GM18858 (cell line): ENCODE data around the gene CATSPER3.

ENCODE experiments used
- ATAC-seq: cut with Tn5 transposase; IDR thresholded peaks from one replicate; pipeline ENCODE4 v1.9.1; 2021; ENCODE audit not compliant: unreplicated experiment

Gene CATSPER3

DNA sequence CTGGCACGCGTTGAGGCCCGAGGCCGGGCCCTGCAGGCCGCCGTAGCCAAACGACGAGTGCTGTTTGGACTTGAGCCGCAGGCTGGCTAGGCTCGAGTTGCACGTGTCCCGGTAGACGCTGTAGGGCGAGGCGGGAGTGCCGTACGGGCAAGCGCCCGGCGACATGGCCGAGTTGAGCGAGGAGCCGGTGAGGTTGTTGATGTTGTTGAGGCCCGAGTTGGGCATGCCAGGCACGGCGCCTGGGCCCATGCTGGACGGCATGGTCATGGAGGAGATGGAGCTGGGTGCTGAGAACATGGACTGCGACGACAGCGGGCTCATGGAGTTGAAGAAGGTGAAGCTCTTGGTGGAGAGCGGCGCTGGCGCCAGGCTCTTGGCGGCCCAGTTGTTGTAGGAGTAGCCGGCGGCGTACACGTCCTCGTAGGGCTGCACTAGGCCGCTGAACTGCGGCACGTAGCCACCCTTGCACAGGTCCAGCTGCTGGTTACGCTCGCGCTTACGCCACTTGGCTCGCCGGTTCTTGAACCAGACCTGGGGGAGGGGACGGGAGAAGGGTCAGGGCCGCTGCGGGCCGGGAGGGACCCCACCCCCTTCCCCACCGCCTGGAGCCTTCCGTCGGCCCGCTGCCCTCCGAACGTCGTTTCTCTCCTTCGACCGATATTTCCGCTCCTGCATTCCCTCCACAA lies 61.2 kb downstream of the CATSPER3 start:
- ATAC-seq: no peak

DNA sequence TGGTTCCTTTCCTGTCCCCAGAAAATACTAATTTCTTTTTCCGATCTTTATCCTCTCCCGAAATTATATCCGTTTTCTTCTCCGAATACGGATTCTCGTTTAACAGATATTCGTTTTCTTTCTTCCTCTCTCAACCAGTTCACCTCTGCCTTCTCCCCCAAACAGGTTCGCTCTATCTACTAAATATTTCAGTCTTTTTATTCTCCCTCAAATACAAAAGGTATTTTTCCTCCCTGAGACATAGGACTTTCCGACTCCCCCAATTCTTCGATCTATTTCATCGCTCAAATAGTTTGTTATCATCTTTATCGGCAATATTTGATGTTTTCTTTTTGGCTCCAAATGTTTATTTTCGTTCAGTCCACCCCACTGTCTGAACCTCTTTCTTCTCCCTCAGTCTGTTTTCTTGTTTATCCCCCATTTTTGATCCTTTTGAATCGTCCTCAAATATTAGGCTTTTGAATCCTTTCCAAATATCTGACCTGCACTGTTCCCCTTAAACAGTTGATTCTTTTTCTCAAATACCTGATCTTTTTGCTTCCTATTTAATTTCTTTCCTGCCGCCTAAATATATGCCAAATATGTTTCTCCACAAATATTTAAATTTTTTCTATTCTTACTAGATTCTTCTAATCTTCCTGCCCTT lies 61.9 kb downstream of the CATSPER3 start:
- ATAC-seq: no peak

DNA sequence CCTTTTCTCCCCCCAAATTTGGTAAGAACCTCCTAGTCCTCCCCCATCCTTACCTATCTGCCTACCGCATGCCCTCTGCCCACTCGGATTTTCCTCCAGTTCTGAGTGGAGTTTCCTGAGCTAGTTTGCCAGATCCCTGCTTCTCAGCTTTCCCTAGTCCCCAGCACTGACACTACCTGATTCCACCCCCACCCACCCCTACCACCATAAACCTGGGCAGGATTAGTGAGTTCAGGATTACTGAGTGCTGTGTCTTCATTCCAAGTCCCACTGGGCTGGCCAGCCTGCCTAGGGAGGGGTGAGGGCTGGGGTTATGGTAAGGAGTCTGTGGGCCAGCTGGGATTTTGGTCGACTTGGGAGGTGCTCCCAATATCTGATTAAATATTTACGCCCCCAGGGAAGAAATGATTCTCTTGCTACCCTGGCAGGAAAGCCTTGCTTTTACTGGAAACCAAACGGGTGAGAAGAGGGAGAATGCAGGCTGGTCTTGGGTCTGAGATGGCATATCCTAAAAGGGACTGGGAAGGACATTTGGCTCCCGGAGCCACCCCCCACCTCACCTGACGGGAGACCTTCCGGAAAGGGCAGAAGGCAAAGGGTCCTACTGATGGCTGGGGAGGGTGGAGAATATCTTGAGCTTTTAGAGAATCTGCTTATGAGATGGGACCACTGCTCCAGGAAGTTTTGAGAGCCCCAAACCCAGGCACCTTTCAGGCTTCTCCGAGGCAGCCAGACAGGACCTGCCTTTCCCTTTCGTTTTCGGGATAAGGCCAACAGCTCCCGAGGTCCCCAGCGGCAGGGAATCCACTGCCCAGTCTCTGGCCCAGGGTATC lies 62.6 kb downstream of the CATSPER3 start:
- no peak for ATAC-seq

DNA sequence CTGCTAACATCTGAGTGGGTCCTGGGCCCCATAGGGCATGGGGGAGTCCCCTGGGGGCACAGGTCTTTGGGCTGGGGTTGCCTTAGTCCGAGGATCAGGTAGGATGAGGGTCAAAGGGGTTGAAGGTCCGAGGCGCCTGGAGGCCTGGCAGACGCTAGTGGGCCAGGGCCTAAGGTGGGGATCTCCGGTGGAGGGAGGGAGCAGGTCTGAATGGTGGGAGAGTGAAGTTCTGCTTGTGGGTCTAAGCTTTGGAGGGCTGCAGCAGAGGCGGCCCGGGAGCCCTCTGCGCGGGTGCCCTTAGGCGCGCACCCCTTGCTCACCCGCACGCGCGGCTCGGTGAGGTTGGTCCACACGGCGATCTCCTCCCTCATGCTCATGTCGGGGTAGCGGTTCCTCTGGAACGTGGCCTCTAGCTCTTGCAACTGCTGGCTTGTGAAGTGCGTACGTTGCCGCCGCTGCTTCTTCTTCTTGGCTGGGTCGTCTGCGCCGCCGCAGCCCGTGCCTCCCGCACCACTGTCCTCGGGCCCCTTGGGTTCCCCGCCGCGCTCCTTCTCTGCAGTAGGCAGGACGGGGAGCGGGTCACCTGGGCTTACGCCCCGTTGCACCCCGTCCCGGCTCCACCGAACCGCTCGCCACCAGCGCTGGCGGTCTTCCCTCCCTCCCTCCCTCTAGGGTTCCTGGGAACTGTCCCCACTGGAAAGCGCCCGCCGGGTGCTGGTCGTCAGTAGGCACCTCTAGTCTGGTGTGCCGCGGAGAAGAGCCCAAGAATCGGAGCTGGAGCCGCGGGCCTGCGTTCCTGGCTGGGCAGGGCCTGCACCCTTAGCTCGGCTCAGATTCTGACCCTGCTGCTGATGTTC lies 63.5 kb downstream of the CATSPER3 start:
- no peak for ATAC-seq

DNA sequence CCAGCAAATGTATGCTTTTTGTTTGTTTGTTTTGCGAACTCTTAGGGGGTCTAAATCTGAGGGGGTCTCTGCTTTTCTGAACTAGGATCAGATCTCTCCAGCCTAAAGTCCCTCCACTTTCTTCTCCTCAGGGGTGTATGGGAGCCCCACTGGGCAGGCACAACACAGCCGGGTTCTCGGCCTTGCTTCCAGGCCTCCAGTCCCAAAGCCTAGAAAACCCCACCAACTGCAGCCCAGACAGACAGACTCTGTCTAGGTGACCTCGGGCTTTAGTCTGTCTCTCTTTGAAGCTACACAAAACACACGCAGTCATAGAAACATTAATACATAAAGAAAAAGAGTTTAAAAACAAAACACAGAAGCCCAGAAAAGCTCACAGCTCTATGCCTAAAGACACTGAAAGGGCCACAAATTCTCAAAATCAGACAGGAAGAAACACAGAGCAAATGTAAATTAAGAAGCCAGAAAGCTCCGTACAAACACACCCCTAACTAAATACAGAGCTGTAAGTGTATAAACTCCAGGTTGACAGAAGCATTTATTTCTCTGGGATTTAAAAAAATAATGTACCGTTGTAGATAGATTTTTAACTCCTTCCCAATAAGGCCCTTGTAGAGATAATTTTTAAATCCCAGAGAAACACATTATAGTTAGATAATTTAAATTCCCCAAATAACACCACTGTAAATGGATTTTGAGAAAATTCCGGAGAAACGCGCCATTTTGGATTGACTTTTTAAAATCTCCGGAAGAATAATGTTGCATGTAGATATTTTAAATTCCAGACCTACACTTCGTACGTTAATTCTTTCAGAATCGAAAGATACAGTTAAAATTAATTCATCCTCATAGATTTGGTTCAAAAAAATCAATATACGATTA lies 64.3 kb downstream of the CATSPER3 start:
- no peak for ATAC-seq

DNA sequence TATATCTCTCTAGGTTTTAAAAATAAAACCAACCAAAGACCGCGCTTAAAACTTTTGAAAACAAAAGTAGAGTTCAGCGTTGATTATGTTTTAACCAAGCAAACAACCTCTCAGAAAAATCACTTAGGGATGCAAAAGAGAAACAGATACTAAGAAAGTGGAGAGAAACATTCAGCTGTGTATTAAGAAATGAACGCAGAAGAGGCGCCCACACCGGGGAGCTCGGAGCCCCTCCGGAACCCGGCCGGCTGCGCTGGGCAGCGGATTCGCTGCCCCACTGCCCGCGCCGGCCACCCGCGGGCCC lies 64.9 kb downstream of the CATSPER3 start:
- ATAC-seq: no peak

DNA sequence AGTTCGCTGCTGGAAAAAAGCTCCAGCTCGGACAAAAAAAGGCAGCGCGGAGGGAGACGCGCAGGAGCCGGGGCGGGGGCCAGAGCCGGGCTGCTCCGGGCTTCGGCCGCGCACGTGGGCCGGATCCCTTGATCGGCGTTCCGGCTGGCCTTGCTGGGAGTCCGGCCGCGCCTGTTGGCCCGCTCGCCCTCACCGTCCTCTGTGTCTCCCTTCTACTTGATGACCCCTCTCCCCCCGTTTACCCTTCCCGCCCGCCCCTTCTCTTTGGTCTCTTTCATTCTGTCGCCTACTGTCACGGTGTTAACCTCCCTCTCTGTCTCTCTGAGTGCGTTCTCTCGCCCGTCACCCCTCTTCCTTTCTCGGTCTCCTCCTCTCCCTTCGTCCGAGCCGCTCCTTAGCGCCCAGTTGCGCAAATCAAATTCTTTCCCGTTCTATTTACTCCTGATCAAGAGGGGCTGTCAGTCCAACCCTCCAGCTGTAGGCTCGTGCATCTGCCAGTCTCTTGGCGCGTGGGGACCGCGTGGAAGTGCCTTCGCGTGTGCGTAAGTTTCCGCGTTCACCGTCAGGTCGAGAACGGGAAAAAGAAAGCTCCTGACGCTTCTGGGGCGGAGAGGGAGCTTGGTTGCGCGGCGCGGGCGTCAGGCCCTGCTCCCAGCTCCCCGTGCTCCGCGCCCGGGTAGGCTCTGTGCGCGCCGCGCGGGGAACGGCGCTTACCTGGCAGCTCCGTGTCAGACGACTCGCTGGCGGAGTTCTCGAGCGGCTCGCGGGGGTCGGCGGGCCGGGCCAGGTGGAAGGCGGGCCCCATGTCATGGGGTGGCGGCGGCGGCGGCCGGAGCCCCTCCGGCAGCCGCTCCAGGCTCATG lies 65.5 kb downstream of the CATSPER3 start:
- no peak for ATAC-seq

DNA sequence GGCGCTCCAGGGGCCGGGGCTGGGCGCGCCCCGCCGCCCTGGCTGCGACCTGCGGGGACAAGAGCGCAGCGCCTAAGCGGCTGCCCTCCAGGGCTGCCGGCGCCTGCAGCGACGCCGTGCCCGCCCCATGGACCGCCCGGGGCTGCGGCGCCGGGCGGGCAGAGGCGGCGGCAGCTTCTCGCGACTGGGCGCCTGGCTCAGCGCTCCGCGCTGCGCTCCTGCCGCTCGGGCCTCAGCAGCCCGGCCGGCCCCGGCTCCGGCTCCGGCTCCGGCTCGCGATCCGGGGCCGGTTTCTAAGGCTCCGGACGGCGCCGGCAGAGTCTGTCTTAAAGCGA lies 66.2 kb downstream of the CATSPER3 start, which contains the start of gene PITX1:
TSS of gene PITX1 (minus strand) at position 328 of the 335 bp plus-strand sequence. CDS start 347 bp downstream, outside the sequence.
- ATAC-seq: no peak

DNA sequence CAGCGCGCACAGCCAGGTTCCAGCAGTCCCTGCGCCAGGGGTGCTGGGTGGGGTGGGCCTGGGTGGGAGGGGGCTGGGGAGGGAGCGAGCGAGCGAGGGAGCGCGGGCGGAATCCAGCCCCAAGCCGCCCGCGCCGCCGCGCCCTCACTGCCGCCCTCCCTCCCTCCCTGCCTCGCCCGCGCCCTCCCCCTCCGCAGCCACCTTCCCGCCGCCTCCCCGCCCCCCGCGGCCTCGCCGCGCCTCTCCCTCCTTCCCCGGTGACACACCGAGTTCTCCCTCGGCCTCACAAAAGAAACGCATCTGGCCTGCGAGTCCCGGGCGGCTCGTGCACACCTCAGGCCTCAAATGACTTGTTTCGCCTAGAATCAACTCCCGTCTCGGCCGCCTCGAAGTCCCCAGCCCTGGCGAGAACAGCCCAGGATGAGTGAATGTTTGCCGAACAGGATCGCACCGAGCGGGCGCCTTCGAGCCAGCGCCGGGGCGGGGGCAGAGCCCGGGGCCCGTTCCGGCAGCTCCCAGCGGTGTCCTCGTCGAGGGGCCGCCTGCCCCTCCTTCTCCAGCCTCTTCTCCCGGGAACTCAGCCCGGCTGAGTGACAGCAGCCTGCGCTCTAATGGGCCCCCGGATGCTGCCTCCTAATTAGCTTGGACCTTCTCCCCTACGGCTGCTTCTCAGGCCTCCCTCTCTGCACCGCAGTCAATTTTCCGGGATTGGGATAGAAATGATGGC lies 66.7 kb downstream of the CATSPER3 start:
- ATAC-seq: no peak

DNA sequence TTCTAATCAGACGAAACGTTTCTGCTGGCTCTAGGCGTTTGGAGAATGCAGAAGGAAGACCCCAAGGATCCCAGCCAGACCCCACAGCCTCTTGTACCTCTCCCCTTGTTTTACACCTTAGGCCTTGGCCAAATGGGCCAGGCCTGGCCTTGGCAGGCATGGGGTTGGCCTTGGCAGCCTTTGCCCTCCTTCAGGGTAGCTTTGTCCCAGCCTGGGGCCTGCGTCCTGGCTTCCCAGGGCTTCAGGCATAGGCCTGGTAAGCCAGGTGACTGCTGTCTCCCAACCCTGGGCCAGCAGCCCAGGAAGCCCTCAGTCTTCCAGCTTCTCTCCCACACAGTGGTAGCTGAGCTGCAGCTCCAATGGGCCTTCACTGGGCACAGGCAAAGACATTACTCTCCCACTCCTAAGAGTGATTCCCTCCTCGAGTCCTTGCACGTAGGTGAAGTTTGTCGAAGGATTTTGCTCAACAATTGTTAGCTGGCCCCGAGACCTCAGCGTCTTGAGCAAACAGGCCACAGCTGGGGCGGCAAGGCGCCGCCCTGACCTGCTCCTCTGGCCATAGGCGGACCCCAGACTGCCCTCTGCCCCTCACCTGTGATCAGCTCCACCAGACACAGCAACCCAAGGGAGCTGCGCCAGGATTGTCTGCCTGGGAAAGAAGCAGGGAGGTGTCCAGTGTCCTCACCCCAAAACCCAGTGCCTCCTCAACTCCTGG lies 67.4 kb downstream of the CATSPER3 start:
- no peak for ATAC-seq

DNA sequence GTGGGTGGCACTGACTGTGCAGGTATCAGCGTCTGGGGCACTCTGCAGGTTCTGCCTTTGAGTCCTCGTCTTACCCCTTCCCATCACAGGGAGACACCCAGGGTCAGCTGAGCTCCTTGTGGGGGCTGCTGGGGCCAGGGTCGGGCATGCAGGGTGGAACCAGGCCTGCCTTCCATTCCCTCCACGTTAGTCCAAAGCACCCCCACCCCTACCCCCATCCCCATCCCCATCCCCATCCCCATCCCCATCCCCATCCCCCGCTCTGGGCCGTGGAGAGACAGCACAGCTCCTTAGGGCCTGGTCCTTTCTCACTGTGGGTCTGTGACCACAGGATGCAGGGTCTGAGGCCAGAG lies 67.9 kb downstream of the CATSPER3 start:
- no peak for ATAC-seq

DNA sequence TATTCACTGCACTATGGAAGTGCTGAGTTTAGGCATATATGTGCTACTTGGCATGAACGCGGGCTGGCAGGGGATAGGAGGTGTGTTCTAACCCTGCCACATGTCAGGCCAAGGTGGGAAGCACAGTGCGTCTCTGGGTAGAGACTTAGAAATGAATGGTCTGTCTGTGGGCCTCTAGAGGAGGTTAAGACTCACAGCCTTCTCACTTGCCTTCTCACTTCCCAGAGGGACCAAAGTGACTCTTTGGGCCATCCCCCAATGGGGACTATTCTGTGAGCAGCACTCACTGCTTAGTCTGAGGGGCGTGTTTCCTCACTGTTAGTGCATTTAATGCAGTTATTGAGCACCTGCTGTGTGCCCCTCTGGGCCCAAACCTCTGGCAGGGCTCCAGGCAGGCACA lies 68.7 kb downstream of the CATSPER3 start:
- no peak for ATAC-seq

DNA sequence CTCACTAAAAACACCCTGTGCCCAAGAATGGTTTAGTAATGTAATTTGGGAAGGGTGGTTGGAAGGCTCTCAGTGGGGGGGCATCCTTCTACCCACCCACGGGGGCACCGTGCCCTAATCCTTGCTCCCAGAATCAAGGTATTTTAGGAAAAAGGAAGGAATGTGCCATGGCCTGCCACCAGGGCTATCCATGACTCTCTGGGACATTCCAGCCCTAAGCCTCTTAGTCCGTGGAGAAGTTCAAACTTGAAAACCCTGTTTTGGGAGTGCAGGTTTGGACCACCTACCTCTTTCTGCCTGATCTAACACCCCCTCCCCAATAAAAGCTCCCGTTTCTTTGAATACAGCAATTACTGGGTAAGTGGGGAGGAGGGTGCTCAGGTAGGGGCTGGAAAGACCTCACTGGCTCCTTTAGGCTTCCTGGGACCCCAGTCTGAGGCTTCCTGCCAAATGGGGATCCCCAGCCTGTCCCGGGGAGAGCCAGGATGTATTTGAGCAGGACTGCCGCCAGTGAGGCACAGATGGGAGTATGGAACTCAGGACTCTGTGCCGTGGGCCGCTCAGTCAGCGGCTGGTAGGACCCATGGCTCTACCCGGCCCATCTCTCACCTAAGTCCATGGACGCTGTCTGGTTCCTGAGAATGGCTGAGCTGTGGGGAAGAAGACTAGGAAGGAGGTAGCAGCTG lies 70.0 kb downstream of the CATSPER3 start:
- no peak for ATAC-seq

DNA sequence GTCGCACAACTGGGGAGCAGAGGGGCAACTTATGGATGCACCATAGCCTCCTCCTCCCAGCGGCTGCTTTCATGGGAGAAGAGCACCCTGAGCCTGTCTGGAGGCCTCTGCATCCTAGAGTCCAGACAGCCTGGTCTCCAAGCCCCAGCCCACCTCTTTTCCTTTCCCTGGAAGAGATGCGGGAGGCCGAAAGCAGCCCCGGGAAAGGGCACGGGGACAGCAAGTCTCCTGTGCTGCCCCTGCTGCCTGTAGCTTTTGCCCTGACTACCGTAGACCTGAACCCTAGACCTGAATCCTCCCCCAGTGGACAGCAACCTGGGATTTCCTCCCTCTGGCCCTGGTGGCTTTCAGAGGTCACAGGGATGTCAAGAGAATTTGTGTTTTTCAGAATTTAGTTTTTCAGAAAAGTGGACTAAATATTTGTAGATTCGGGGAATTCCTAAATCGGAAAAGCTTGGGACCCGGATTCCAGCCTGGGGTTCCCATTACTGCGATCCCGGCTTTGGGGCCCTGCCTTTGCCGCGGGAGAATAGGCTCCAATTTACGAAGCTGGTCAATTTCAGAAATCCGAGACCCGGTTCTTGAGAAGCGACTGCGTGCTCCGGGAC lies 70.6 kb downstream of the CATSPER3 start:
- ATAC-seq: no peak

DNA sequence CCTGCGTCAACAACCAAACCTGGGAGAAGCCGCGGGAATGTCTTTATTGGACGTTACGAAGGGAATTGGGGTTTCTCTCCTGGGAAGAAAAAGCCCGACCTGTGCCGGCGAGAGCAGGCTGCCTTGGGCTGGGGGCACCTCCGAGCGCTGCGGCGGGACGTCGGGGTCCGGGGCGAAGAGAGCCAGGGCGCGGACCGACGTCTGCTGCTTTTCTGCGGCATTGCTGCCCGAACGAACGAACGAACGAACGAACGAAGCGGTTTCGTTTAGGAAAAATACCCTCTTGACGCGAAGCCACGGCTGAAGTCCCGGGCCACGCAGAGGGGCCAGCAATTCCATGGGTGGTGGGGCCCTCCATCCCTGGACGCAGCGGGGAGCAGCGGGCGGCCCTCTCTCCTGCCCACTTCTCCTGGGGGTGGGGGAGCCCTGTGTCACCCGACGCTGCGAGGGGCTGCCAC lies 71.1 kb downstream of the CATSPER3 start:
- no peak for ATAC-seq

DNA sequence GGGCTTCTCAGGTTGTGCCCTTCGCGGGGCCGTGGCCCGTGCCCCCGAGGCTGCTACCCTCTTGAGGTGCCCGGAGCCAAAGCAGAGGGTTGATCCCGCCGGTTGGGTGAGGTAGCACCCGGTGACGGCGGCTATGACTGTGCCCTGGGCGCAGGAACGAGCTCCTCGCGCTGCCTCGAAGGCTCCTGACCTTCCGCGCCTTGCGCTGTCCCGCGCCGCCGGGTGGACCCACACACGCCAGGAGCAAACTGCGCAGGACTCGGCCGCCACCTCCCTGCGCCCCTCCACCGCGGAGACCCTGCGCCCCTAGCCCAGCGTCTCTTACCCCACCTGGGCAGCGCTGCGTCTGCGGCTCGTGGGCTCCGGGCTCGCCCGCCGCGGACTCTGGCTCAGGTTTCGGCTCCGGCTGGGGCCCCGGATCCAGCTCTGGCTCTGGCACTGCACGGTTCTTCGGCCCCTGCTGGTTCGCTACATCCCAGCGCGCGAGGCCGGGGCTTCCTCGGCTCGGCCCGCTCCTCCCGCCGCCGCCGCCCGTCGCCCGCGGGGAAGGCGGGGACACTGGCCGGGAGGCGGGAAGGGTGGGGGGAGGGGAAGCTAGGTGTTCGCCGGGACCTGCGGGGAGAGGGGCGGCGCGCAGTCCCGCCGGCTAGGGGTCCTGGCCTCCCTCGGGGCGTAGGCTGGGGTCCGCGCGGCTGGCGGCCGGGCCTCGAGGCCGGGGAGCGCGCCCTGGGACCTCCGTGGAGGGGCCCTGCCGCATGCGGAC lies 71.7 kb downstream of the CATSPER3 start:
- no peak for ATAC-seq

DNA sequence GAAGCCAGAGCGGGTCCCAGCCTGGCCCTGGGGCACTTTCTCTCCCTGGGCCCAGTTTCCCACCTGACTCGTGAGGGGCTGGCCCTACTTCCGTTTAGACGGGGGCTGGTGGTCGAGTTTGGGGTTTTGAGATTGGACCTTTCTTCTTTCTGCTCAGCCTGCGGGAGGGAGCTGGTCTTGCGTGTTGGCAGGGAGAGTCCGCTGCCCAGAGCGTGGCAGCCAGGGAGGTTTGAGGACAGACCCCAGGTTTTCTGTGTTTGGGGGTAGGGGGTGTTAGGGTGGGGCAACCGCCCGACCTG lies 72.3 kb downstream of the CATSPER3 start:
- no peak for ATAC-seq
